Measurements from ENCODE around the gene GJC2.

GJC2 gene

DNA sequence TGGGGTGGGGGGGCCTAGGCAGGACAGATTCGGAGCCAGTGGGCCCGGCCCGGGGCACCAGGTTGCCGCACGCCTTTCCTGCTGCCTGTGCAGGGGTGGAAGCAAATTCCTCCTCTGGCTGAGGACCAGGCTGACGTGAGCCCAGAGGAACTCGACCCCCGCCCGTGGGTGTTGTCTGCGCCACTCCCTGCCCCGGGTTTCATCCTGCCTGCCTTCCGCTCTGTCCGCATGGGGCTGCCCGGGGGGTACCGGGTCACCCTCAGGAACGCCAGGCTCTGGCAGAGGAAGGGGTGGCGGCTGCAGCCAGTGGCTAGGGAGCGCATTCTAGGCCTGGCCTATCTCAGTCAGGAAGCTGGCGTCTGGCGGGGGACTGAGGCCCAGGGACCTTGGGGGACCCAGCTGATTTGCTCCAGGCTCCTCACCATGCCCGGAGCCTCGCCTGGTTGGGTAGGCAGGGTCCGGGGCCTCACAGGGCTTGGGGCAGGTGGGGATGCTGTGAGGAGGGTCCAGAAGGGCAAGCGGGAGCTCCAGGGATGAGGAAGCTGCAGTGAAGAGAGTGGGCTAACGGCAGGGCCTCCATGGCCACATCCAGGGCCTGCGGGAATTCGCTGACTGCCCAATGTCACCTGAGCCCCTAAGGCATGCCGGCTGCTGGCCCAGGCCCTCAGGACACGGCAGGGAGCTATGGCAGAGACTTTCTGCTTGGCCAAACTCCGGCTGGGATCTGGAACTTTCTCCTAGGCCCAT, 13.4 kb downstream of the GJC2 start:
- DNase-seq (ENCODE audit: low spot score) = peak; percentile 77
- H3K27ac ChIP-seq = peak overlapping the region in 1 of 2 donors; percentile 97
- peak overlapping the region; percentile 17 for H3K4me3 ChIP-seq
- TF ChIP-seq, protein P1, sequence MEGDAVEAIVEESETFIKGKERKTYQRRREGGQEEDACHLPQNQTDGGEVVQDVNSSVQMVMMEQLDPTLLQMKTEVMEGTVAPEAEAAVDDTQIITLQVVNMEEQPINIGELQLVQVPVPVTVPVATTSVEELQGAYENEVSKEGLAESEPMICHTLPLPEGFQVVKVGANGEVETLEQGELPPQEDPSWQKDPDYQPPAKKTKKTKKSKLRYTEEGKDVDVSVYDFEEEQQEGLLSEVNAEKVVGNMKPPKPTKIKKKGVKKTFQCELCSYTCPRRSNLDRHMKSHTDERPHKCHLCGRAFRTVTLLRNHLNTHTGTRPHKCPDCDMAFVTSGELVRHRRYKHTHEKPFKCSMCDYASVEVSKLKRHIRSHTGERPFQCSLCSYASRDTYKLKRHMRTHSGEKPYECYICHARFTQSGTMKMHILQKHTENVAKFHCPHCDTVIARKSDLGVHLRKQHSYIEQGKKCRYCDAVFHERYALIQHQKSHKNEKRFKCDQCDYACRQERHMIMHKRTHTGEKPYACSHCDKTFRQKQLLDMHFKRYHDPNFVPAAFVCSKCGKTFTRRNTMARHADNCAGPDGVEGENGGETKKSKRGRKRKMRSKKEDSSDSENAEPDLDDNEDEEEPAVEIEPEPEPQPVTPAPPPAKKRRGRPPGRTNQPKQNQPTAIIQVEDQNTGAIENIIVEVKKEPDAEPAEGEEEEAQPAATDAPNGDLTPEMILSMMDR (IDR thresholded peaks at IDR 0.05) = no peak

DNA sequence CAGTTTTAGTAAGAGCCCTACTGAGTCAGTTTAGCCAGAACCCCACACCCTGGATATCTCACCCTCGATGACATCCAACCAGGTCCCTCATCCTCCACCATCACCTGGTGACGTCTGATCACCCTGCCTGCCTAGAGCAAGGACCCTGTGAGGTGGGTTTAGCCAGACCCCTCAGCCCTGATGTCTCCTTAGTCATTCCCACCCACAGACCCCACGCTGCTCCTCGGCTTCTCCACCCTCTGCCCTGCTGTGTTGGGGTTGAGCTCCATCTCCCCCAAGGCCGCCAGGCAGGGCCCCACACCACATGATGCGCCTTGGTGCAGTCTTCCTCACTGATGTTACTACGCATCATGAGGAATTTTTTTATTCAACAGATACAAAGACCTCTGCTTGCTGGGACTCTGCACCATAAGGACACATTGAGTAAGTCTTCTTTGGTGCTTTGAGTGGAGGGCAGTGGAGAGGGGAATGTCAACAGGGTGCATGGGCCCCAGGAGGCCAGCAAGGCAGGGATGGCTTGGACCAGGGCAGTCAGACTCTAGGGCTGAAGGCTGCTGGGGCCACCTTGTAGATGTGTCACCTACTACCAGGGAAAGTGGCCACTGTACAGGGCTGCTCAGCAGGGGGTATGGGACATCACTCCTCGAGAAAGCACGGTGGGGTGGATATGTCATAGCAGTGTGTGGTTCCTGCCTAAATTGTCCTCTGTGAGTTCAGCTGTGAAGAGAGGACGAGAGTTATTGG, 14.2 kb downstream of the GJC2 start:
- TF ChIP-seq, protein P1 (IDR thresholded peaks at IDR 0.05) = no peak
- H3K4me3 ChIP-seq = no peak overlapping the region
- H3K27ac ChIP-seq = peak overlapping the region in 1 of 2 donors; percentile 97
- no peak for DNase-seq (ENCODE audit: low spot score)

DNA sequence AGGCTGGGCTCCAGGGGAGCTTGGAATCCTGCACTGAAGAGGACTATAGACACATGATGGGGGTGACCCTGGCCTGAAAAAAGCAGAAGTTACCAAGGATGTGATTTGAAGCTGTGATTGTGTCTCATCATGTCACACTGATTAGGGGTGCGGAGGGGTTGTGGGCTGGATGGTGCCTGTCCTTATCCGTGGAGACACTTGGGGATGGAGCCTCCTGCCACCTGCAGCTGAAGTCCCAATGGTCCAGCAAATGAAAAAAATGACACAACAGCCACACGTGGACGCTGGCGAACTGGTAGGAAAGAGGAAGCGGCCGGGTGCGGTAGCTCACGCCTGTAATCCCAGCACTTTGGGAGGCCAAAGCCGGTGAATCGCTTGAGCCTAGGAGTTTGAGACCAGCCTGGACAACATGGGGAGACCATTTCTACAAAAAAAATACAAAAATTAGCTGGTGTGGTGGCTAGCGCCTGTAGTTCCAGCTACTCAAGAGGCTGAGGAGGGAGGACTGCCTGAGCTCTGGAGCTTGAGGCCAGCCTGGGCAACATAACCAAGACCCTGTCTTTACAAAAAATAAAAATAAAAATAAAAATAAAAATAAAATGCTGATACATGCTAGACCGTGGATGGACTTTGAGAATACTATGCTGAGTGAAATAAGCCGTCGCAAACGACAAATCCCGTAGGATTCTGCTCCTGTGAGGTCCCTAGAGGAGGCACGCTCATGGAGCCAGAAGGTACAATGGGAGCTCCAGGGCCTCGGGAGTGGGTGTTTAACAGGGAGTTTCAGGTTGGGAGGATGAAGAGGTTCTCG, 15.0 kb downstream of the GJC2 start:
- Histone ChIP-seq H3K4me3 (peak overlapping the region; percentile 81), H3K27ac (peak overlapping the region; percentile 97 to 100)
- TF ChIP-seq, protein P1 (IDR thresholded peaks at IDR 0.05) = no peak
- DNase-seq (ENCODE audit: low spot score) = peak; percentile 76

DNA sequence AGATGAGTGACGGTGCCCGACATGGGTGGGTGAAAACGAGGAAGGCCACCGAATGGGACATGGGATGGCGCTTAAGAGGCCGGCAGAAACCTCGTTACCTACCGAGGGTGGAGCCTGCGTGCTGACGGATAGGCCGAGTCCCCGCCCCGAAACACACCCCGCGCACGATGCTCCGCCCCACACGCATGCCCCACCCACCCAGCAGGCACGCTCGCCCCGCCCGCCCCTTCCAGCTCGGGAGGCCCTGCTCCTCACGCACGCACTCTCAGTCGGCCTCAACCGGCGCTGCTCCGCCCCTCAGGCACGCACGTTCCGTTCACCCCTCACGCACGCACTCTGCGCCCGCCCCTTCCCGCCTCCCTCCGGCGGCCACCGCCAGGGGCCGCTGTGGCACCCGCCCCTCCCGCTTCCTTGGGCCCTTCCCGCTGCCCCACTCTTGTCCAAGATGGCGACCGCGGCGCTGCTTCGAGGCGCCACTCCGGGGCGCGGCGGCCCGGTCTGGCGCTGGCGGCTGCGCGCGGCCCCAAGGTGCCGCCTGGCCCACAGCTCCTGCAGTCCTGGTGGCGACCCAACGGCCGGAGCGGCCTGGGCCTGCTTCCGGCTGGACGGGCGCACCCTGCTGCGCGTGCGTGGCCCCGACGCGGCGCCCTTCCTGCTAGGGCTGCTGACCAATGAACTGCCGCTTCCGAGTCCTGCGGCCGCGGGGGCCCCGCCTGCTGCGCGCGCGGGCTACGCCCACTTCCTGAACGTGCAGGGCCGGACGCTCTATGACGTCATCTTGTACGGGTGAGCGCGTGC, 15.8 kb downstream of the GJC2 start, which contains the start of gene IBA57:
Gene IBA57, plus strand, starts transcription at position 433 of the 798 bp plus-strand sequence. Its CDS starts 13 bp downstream, at position 446.
- Histone ChIP-seq H3K4me3 (peak within 1 kb of the TSS; percentile 81), H3K27ac (peak within 1 kb of the TSS; percentile 97 to 100)
- peak; percentile 100 for DNase-seq (ENCODE audit: low spot score)
- TF ChIP-seq, protein P1 (IDR thresholded peaks at IDR 0.05) = peak; percentile 85

DNA sequence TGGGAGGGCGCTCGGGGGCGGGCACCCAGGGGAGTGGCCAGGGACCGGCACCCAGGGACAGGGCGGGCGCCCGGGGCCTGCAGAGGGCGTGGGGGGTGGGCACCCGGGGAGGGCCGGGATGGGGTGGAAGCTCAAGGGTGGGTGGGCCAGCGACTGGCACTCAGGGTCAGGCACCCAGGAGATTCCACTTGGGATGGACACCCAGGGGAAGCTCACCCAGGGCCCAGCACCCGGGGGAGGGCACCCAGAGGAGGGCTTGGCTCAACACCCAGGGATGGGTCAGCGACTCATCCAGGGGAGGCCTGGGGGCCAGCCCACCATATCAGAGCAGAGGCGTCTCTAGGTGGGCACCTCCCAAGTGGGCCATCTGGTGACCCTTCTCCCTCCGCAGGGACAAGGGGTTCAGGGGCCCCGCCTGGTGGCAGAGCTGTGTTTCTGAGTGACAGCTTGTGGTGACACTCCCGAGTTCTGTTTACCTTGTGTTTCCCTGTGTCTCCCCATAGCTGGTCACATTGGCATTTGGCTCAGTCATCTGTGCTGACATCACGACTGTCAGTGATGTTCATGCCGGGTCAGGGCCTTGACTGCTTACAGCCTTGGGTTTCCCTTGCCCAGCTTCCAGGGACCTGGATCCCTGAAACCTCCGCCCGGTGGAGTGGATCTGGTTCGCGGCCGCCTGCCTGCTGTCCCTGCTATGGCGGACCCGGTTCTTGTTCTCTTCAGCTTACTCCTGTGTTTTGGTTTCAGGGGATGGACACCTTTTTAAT, 16.6 kb downstream of the GJC2 start:
- TF ChIP-seq, protein P1 (IDR thresholded peaks at IDR 0.05) = no peak
- Histone ChIP-seq H3K4me3 (peak overlapping the region; percentile 81), H3K27ac (peak overlapping the region; percentile 97 to 100)
- peak; percentile 90 for DNase-seq (ENCODE audit: low spot score)
